GM06990 (cell line): ENCODE data around the gene ZDHHC19.

Experiments used
- DNase-seq: peaks from one replicate; pipeline ENCODE4 v3.0.0-alpha.2; 2011; ENCODE audit not compliant: insufficient read length; ENCODE audit errors: extremely low read depth
- H3K27me3 ChIP-seq: replicated peaks from 2 replicates; pipeline ENCODE4 v1.6.0; 2011; ENCODE audit warnings: low read length; ENCODE audit not compliant: control insufficient read depth, insufficient read depth
- H3K36me3 ChIP-seq: 2 replicates; pipeline ENCODE4 v1.5.1; 2011; ENCODE audit warnings: low read length; ENCODE audit not compliant: control insufficient read depth, insufficient read depth
- H3K4me3 ChIP-seq: replicated peaks from 2 replicates; pipeline ENCODE4 v1.5.1; 2011; ENCODE audit warnings: low read depth, mild to moderate bottlenecking, control low read depth, low read length
- TF ChIP-seq, protein P1 (sequence below): IDR thresholded peaks from 2 replicates; pipeline ENCODE4 v1.5.1; 2011; ENCODE audit warnings: low read length, control low read depth, mild to moderate bottlenecking, inconsistent platforms; ENCODE audit not compliant: insufficient read depth, poor library complexity, severe bottlenecking

The ZDHHC19 gene, protein sequence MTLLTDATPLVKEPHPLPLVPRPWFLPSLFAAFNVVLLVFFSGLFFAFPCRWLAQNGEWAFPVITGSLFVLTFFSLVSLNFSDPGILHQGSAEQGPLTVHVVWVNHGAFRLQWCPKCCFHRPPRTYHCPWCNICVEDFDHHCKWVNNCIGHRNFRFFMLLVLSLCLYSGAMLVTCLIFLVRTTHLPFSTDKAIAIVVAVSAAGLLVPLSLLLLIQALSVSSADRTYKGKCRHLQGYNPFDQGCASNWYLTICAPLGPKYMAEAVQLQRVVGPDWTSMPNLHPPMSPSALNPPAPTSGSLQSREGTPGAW

DNA sequence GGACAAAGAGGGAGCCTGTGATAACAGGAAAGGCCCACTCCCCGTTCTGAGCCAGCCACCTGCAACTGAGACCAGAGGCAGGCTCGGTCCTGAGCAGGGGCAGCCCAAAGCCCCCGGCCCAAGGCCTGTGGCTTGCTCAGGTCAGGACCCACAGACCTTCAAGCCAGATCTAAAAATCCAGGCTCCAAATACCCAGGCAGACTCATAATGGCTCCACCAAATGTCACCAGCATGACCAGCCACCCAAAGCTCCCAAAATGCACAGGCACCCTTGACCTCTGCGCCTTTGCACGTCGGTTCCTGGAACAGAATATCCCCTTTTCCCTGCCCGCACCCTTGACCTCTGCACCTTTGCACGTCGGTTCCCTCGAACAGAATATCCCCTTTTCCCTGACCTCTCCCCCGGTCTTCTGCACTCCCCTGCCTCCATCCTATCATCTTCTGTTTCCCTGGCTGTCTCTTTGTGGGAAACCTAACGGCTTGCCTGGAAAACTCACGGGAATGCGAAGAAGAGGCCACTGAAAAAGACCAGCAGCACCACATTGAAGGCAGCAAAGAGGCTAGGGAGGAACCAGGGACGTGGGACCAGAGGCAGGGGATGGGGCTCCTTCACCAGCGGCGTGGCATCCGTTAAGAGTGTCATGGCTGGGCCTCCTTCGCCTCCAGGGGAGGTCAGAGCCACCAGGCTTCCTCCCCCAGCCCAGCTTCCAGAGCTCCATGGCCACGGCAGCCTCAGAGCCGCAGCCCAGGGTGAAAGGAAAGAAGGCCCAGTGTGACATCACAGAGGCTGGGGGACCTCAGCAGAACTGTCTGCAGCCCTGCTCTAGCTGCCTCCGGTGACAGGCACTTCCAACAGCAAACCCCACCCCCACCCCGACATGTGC is at the start of gene ZDHHC19:
ZDHHC19 (minus strand) TSS at position 728 of the 884 bp plus-strand sequence; CDS start at position 643, 85 bp downstream.
- no peaks in the 10 kb centered on the region for H3K27me3 ChIP-seq
- H3K36me3 ChIP-seq, result no peaks in the 10 kb centered on the region
- TF ChIP-seq, protein P1, sequence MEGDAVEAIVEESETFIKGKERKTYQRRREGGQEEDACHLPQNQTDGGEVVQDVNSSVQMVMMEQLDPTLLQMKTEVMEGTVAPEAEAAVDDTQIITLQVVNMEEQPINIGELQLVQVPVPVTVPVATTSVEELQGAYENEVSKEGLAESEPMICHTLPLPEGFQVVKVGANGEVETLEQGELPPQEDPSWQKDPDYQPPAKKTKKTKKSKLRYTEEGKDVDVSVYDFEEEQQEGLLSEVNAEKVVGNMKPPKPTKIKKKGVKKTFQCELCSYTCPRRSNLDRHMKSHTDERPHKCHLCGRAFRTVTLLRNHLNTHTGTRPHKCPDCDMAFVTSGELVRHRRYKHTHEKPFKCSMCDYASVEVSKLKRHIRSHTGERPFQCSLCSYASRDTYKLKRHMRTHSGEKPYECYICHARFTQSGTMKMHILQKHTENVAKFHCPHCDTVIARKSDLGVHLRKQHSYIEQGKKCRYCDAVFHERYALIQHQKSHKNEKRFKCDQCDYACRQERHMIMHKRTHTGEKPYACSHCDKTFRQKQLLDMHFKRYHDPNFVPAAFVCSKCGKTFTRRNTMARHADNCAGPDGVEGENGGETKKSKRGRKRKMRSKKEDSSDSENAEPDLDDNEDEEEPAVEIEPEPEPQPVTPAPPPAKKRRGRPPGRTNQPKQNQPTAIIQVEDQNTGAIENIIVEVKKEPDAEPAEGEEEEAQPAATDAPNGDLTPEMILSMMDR, result no peak
- H3K4me3 ChIP-seq, result no peak within 1 kb of the TSS
- DNase-seq, result no peak

DNA sequence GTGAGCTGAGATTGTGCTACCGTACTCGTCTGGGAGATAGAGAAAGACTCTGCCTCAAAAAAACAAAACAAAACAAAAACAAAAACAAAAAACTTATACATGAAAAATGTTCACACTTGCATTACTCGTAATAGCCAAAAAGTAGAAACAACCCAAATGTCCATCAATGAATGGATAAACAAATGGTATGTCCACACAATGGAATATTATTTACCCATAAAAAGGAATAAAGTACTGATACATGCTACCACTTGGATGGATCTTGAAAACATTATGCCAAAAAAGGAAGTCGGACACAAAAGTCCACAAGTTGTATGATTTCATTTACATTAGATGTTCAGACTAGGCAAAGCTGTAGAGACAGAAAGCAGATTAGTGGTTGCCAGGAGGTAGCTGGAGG is 49.6 kb upstream of the ZDHHC19 start:
- TF ChIP-seq, protein P1, result no peak
- no peaks in the 10 kb centered on the region for H3K27me3 ChIP-seq
- no peak overlapping the region for H3K4me3 ChIP-seq
- no peaks in the 10 kb centered on the region; the same call in none of the 2 replicates for H3K36me3 ChIP-seq
- DNase-seq, result no peak

DNA sequence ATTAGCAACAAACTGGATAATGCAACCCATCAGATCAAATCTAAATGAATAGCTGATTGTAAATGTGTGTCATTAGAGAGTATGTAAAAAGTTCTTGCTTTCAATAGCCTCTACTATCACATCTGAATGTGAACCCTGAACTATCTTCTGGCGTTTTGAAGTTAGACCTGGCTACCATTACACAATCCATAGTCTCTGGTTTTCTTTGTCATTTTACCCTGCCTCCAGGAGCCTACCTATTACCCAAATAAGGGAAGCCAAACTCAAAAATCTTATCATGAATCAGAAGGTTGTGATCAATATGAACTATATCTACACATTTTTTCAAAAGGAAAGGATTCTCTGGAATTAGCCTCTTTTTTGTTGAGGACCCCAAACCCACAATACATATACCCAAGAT is 44.6 kb upstream of the ZDHHC19 start:
- H3K27me3 ChIP-seq, result no peaks in the 10 kb centered on the region
- TF ChIP-seq, protein P1, result no peak
- peaks cover 1% of the 10 kb centered on the region for H3K36me3 ChIP-seq
- no peak overlapping the region for H3K4me3 ChIP-seq
- DNase-seq, result no peak

DNA sequence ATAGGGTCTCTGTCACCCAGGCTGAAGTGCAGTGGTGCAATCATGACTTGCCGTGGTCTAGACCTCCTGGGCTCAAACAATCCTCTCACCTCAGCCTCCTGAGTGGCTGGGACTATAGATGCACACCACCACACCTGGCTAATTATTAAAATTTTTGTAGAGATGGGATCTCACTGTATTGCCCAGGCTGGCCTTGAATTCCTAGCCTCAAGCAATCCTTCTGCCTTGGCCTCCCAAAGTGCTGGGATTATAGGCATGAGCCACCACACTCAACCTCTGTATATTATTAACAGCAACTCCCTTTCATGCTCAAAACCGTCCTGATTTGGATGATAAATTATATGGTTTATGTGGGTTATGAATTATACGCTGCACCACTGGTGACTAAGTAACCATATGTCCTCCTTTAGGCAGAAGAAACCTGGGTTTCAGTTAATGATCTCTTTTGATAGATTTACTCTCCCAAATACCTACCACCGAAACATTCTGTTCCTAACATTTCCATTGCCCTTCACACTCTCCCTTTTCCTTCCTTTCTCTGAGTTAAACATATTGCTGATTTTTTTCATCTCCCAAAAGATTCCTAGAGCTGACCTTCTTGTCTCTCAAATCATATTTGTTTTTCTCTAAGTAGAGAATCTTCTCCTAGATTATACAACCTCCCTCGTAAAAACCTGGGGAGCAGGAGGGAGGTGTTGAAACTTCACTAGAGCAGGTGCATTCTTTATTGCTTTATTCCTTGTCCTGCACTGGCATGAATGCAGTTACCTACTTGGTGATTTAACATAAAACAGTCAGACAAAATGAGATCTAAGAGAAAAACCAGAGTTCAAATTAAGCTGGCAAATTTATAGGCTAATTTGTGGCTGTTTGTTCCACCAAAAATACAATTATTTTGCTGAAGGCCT is 43.4 kb upstream of the ZDHHC19 start:
- DNase-seq, result no peak
- peaks cover 1% of the 10 kb centered on the region for H3K36me3 ChIP-seq
- no peaks in the 10 kb centered on the region for H3K27me3 ChIP-seq
- no peak overlapping the region for H3K4me3 ChIP-seq
- TF ChIP-seq, protein P1, result no peak

DNA sequence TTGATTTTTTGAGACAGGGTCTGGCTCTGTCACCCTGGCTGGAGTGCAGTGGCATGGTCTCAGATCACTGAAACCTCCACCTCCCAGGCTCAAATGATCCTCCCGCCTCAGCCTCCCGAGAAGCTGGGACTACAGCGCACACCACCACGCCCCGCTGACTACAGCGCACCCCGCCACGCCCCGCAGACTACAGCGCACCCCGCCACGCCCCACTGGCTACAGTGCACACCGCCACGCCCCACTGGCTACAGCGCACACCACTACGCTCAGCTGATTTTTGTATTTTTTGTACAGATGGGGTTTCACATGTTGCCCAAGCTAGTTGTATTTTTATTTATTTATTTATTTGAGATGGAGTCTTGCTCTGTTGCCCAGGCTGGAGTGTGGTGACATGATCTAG is 40.7 kb upstream of the ZDHHC19 start:
- no peaks in the 10 kb centered on the region for H3K27me3 ChIP-seq
- no peak overlapping the region for H3K4me3 ChIP-seq
- TF ChIP-seq, protein P1, result no peak
- no peak for DNase-seq
- peaks cover 4% of the 10 kb centered on the region for H3K36me3 ChIP-seq
